Measurements from ENCODE around the gene CNPY3. TPM values are rescaled to one million over a fixed set of nuclear protein-coding genes. Genes with fewer than 3 reads are reported as not detected.

CNPY3 gene
- total and polyA plus RNA-seq, 2 of the 13 experiments (the other 11 are each of a cell fraction or from before 2014, with no cell fraction given), result 42.3 to 60.2 TPM

- TF ChIP-seq, protein P1, sequence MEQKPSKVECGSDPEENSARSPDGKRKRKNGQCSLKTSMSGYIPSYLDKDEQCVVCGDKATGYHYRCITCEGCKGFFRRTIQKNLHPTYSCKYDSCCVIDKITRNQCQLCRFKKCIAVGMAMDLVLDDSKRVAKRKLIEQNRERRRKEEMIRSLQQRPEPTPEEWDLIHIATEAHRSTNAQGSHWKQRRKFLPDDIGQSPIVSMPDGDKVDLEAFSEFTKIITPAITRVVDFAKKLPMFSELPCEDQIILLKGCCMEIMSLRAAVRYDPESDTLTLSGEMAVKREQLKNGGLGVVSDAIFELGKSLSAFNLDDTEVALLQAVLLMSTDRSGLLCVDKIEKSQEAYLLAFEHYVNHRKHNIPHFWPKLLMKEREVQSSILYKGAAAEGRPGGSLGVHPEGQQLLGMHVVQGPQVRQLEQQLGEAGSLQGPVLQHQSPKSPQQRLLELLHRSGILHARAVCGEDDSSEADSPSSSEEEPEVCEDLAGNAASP (CRISPR knock-in tag; IDR thresholded peaks at IDR 0.05; ENCODE audit: borderline replicate concordance), result peak; percentile 65
- TF ChIP-seq ZFYVE20 (CRISPR knock-in tag; IDR thresholded peaks at IDR 0.05; ENCODE audit: borderline replicate concordance, low read depth) (no peak), ATRX (CRISPR knock-in tag; IDR thresholded peaks at IDR 0.05; ENCODE audit: borderline replicate concordance) (peak; percentile 15; the same call in 1 of the 2 replicates), ZSCAN21 (CRISPR knock-in tag; IDR thresholded peaks at IDR 0.05; ENCODE audit: borderline replicate concordance) (peak; percentile 89; the same call in 1 of the 2 replicates), CCDC6 (CRISPR knock-in tag; IDR thresholded peaks at IDR 0.05) (peak; percentile 99), PITX1 (CRISPR knock-in tag; IDR thresholded peaks at IDR 0.05) (peak; percentile 88), PBX2 (CRISPR knock-in tag; IDR thresholded peaks at IDR 0.05) (0 out of 2 replicates have a peak, but pooled peaks have one; percentile 4), EED (CRISPR knock-in tag; IDR thresholded peaks at IDR 0.05) (peak; percentile 95), ZNF672 (CRISPR knock-in tag; IDR thresholded peaks at IDR 0.05) (peak; percentile 67; the same call in 1 of the 2 replicates), HMGXB4 (CRISPR knock-in tag; IDR thresholded peaks at IDR 0.05; ENCODE audit: borderline replicate concordance in 1 of 2, low read depth in 1 of 2) (peak; percentile 85 to 97; a peak in 3 of 4 replicates), ZNF24 (IDR thresholded peaks at IDR 0.05) (0 out of 2 replicates have a peak, but pooled peaks have one; percentile 40), TARDBP (CRISPR knock-in tag; IDR thresholded peaks at IDR 0.05) (peak; percentile 87), MBD4 (IDR thresholded peaks at IDR 0.05; ENCODE audit: borderline replicate concordance, low read length) (peak; percentile 92; the same call in 1 of the 2 replicates), HNRNPL (IDR thresholded peaks at IDR 0.05; ENCODE audit: low read depth, low read length) (no peak; the same call in 1 of the 2 replicates), ZNF660 (CRISPR knock-in tag; IDR thresholded peaks at IDR 0.05; ENCODE audit: borderline replicate concordance, low read depth) (0 out of 2 replicates have a peak, but pooled peaks have one; percentile 83), HOXA9 (CRISPR knock-in tag; IDR thresholded peaks at IDR 0.05; ENCODE audit: borderline replicate concordance) (no peak; the same call in none of the 2 replicates), CENPT (CRISPR knock-in tag; IDR thresholded peaks at IDR 0.05; ENCODE audit: low read depth) (peak; percentile 94), ZNF768 (CRISPR knock-in tag; IDR thresholded peaks at IDR 0.05) (peak; percentile 89), ZSCAN22 (CRISPR knock-in tag; IDR thresholded peaks at IDR 0.05) (0 out of 2 replicates have a peak, but pooled peaks have one; percentile 53), CBFB (CRISPR knock-in tag; IDR thresholded peaks at IDR 0.05) (peak; percentile 79), NCOA1 (CRISPR knock-in tag; IDR thresholded peaks at IDR 0.05) (peak; percentile 87), GMEB1 (CRISPR knock-in tag; IDR thresholded peaks at IDR 0.05; ENCODE audit: borderline replicate concordance) (peak; percentile 79)
These were observed 38.7 kb upstream of the CNPY3 start (continued) for GRCh38 chr6:42890311-42891198.
